NAMALWA (cell line): Measurements from ENCODE around the gene GM2A.
A peak's percentile ranks its signal among the peaks of the same experiment; 100 is the strongest.
"Not testable (repeated sequence)": the region's sequence is repeated elsewhere in the genome, so short reads cannot be mapped to it uniquely, and the experiment has no call there.

Source experiments
- DNase-seq: peaks from one replicate; pipeline ENCODE4 v3.0.0-alpha.2; 2015; ENCODE audit warnings: low spot score

The GM2A gene

DNA sequence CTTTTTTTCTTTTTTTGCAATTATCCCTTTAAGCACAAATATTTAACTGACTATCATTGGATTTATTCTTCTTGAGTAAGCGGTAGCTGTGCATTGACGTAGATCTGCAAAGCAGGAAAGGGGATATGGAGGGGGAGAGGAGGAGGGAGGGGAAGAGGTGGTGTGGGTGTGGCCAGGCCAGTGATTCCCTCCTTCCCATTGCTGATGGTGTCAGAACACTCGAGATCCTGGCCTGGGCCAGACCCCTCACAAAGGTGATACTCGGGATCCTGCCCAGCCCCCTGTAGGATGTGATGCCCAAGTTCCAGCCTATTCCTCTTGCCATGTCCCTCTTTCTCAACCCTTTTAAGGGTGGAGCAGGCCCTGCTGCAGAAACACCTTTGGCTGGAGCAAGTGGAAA lies 40.6 kb downstream of the GM2A start:
- DNase-seq: no peak

DNA sequence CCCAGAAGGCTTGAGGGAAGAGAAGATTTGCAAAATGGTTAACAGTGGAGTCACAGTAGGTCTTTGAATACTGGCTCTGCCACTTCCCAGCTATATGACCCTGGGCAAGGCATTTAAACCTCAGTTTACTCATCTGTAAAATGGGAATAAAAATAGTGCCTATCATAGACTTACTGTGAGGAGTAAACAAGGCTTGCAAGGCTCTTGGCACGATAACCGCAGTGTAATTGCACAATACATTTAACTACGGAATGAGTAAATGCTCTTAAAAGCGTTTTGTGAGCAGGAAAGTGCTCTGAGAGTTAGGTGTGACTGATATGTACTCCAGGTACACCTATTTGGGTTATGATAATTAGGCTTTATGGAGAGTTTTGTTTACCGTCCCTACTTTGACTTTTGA lies 42.2 kb downstream of the GM2A start:
- DNase-seq: no peak

DNA sequence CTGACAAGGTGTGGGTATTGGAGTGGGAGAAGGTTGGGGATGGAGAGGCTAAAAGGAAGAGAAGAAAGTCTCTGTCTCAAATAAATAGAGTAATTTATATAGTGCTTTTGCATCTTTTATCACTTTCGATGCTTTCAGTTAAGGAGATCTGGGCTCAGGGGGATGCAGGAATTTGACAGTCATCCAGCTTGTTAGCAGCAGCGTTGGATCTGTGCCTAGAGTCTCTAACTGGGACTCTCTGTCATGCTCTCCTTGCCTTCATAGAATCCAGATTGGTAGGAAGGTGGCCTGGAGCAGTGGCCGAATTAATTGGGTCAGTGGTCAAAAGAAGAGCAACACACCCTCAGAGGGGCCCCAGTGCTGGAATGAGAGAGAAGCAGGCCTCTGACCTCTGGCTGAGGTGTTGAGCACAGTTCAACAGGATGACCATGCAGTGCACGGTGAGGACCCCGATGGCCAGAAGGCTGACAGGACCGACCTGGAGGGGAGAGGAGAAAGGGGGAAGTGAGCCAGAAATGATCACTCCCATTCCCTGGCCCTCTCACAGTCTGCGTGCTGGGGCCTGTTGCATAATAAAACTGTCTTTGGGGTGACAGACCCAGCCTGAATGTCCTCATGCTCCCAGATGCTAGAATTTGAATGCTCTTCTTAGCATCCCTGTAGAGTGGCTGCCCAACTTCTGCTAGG lies 42.9 kb downstream of the GM2A start:
- no peak for DNase-seq

DNA sequence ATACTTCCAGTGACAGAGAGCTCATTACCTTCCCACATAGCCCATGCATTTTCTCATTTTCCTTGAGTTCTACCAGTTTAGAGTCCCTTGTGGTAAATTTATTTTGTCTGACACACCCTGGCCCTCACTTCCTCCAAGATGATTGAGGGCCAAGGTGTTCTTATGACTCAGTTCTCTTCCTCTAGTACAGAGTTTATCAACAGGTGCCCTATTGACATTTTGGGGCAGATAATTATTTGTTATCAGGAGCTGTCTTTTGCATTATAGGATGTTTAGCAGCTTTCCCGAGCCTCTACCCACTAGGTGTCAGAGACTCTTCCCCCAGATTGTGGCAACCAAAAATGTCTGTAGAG lies 43.5 kb downstream of the GM2A start:
- no peak for DNase-seq

DNA sequence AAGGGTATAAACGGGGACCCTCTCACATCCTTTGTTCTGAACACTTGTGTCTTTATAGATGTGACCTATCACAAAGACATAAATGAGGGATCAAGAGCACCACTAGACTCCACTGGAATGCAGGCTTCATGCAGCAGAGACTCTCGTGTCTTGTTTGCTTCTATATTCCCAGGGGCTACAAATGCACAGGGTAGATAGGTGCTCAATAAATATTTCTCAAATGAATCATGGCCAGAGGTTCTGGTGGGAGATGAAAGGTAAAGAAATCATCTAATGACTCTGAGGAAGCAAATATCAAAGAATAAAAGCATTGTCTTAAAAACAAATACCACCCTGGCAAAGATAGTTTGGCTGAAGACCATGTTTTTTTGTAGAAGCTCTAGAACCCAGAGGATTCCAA lies 44.0 kb downstream of the GM2A start:
- DNase-seq: no peak

DNA sequence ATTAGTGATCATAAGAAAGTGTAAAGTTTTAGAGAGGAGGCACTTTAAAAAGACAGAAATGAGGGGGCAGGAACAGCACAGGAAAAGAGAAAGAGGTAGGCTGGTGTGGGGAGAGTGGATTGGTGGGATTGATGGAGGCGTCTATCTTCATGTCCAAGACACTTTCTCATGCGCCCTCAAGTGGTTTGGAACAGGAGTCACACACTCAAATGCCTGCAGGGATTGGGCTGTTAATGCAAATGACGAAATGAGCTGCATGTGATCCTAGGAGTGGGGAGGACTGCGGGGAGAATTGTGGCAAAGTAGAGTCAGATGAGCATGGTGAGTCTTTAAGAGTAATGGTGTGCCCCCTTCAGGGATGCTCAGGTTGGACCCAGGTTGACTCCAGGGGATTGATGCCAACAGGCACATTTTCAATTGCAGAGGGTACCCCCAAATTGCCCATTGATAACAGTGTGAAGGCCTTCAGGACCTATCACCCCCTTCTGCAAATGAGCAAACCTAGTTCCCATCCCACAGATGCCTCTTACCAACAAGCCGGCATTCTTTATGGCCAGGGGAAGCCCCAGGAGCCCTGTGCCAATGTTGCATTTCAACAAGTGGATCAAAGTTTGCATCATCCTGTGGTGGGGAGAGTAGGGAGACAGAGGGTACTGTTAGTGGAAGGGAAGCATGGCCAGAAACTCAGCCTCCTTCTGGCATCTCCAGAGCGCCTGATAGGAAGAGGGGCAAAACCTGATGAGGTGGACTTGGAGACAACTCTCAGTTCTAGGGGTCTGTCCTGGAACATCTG lies 45.3 kb downstream of the GM2A start:
- peak; percentile 66 for DNase-seq

DNA sequence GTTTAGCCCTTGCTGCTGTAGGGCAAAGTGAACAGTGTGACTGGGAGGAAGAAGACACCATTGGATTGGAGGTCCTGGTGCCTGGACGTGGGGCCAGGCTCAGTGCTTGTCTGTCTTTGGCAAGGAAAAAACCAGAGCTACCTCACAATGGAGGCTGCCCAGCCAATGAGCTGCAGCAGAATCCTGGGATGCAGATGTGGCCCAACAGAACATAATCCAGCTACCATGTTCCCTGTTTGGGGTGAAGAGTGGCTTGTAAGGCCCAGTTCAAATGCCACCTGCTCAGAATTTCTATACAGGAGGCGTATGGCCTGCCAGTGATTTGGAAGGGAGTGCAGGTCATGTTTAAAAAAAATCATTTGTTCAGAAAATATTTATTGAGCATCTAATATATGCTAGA lies 50.7 kb downstream of the GM2A start, which contains the start of gene SLC36A3:
TSS of gene SLC36A3 (minus strand) at position 101 of the 400 bp plus-strand sequence. CDS start 412 bp downstream, outside the sequence.
- no peak for DNase-seq

DNA sequence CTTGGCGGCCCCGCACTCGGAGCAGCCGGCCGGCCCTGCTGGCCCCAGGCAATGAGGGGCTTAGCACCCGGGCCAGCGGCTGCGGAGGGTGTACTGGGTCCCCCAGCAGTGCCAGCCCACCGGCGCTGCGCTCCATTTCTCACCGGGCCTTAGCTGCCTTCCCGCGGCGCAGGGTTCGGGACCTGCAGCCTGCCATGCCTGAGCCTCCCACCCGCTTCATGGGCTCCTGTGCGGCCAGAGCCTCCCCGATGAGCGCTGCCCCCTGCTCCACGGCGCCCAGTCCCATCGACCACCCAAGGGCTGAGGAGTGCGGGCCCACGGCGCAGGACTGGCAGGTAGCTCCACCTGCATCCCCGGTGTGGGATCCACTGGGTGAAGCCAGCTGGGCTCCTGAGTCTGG lies 56.3 kb downstream of the GM2A start:
- DNase-seq: not testable (repeated sequence)

DNA sequence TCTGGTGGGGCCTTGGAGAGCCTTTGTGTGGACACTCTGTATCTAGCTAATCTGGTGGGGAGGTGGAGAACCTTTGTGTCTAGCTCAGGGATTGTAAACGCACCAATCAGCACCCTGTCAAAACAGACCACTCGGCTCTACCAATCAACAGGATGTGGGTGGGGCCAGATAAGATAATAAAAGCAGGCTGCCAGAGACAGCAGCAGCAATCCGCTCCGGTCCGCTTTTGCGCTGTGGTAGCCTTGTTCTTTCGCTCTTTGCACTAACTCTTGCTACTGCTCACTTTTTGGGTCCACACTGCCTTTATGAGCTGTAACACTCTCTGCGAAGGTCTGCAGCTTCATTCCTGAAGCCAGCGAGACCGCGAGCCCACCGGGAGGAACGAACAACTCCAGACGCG lies 56.8 kb downstream of the GM2A start:
- not testable (repeated sequence) for DNase-seq

DNA sequence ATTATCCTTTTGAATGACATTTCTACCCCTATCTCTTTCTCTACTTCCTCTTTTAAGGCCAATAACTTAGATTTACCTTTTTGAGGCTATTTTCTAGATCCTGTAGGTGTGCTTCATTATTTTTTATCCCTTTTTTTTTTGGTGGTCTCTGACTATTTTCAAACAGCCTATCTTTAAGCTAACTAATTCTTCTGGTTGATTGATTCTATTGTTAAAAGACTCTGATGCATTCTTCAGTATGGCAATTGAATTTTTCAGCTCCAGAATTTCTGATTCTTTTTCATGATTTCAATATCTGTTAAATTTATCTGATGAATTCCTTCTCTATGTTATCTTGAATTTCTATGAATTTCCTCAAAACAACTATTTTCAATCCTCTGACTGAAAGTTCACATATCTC lies 57.9 kb downstream of the GM2A start:
- DNase-seq: no peak

DNA sequence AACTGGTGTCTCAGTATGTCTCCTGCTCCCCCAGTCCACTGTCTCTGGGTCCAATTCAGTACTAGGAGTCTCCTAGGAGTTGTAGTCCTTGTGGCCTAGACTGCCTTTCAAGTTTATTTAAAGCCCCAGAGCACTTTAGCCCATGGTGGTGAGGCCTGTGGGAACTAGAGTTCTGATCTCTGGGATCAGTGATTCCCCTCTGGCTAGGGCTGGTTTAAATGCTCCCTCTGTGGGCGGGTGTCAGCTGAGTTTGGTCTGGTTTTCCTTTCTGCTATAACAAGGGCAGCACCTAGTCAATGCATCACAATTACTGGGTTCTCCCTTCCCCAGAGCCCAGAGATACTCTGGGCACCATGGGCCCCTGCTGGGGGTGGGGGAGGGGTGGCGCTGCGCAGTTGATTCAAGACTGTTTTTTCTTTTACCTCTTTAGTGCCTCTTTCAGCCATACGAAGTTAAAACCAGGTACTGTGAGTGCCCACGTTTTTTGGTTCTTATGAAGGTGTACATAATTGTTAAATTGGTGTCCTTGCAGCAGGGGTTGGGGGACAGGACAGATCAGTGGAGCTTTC lies 59.9 kb downstream of the GM2A start:
- DNase-seq: no peak

DNA sequence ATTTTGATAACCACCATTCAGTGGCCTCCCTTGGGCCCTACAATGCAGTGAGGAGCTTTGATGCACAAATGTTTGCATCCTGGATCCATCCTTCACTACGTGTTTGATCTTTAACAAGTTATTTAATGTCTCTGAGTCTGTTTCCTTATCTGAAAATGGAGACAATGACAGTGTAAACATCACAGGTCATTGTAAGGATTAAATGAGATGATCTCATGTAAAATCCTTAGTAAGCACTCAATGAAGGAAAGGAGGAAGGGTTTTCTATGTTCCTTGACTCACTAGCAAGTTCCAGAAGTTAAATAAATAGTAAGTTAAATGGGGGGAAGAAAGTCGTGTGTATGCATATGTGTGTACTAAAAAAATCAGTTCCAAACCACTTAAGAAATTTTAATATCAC lies 60.4 kb downstream of the GM2A start:
- no peak for DNase-seq

DNA sequence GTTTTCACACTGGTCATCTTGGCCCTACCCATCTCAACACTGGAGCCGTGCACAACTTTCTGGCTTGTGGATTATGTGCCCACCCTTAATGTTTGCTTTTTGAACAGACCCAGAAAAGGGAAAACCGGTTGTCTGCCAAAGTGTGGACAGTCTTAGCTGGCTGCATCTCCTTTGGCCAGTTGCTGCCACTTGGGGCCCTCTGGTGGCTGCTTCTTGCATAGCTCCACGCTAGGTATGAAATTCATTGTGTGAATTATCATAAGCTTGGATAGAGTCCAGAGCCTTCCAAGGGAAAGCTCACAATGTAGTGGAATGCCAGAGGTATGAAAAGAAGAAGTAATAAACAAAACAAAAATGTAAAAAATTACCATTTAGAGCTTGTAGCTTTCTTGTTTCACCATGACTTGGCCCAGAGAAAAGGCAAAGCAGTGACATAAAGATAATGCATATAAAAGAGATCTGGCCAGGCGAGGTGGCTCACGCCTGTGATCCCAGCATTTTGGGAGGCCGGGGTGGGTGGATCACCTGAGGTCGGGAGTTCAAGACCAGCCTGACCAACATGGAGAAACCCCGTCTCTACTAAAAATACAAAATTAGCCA lies 63.1 kb downstream of the GM2A start:
- DNase-seq: peak; percentile 71

DNA sequence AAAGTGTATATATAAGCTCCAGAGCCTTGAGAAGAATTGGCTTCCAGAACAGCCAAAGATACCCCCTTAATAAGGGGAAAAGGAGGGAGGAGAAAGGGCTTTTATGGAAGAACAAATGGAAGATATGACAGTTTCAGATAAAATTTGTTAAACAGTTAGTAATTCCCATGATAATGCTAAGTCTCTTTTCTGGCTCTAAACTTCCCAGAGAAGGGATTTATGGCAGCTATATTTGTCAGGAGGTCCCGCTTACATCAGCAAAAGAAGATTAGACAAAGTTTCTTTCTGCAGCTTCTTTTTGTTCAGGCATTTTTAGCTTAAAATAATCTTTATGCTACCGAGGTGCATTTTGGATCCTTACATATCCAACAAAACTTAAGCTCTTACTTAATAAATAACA lies 64.9 kb downstream of the GM2A start:
- DNase-seq: no peak

DNA sequence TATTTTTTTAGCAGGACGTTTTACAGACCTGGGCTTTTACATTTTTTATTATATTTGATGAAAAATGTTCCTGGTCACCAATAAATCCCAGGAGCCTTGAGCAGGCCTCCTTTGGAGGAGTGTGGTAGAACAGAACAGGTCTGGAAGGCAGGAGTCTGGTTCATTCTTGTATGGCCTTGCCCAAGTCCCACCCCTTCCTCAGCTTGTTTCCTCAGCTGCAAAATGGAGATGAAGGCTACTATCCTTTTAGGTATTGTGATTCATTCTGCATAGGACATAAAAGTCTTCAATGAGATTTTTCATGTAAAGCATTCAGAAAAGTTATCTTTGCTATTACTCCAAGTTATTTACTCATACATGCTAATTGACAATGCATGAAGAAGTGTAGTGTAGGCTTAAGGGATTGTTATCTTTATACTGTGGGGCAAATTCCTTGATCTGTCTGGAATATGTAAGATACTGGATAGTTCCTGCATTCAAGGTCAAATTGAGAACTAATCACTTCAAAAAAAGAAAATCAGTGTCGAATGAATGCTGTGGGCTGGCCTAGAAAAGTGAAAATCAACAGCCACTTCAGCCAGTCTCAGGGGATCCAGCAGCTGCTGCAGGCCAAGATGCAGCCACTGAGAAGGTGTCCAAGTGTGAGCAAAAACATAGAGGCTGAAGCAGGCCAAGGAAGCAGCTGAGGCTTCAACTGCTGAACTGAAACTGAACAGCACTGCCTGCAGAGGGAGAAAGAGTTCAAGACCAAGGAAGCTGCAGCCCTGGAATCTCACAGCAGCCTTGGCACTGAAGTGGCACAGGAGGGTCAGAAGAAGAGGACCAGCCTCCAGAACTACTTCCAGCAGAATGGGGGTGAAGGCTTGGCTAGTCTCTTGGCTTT lies 66.1 kb downstream of the GM2A start:
- peak; percentile 72 for DNase-seq
